Measurements from ENCODE around the gene MTR. TPM values are rescaled to one million over a fixed set of nuclear protein-coding genes. Genes with fewer than 3 reads are reported as not detected.

The MTR gene
- total and polyA plus RNA-seq, 4 donors = 2.5 to 19.0 (median 8.6) TPM

- no peak for TF ChIP-seq REST (IDR thresholded peaks at IDR 0.05)
- no peak for TF ChIP-seq TAF1 (conservative IDR thresholded peaks at IDR 0.05)
- no peak for TF ChIP-seq FOXA2 (IDR thresholded peaks at IDR 0.05)
- TF ChIP-seq YY1 (IDR thresholded peaks at IDR 0.05) = no peak
- no peak for TF ChIP-seq HNF4A (conservative IDR thresholded peaks at IDR 0.05)
- no peak for TF ChIP-seq RXRA (IDR thresholded peaks at IDR 0.05)
- no peak for TF ChIP-seq FOXA1 (IDR thresholded peaks at IDR 0.05)
These were observed 7.2 kb downstream of the MTR start (continued) for GRCh38 chr1:236802264-236802663.

DNA sequence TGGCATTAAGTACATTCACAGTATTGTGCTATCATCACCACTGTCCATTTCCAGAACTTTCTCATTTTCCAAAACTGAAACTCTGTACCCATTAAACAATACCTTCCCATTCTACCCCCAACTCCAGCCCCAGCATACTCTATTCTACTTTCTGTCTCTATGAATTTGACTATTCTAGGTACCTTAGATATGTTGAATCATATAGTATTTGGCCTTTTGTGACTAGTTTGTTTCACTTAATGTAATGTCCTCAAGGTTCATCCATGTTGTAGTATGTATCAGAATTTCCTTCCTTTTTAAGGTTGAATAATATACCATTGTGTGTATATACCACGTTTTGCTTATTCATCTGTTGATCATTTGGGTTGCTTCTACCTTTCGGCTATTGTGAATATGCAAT, 11.5 kb downstream of the MTR start:
- no peaks in the 10 kb centered on the region for H3K27me3 ChIP-seq (ENCODE audit: control insufficient read depth in 4 of 4, insufficient read depth in 4 of 4, low read length in 3 of 4)
- no peak overlapping the region for H3K27ac ChIP-seq (ENCODE audit: low read depth in 1 of 2, low read length in 2 of 2)
- no peak overlapping the region for H3K4me3 ChIP-seq (ENCODE audit: low read depth in 1 of 3, low read length in 3 of 3)
- DNase-seq (ENCODE audit: low spot score) = no peak
- 96% methylated on average over 2 of the region's 2 CpGs for WGBS
- H3K9me3 ChIP-seq (ENCODE audit: control insufficient read depth in 4 of 4, low read length in 3 of 4) = no peaks in the 10 kb centered on the region
- H3K9ac ChIP-seq (ENCODE audit: low read depth in 1 of 2, low read length in 2 of 2) = no peak overlapping the region
- TF ChIP-seq ATF3 (IDR thresholded peaks at IDR 0.05) (no peak), EGR1 (IDR thresholded peaks at IDR 0.05; ENCODE audit: low read depth in 2 of 2) (no peak), GABPA (IDR thresholded peaks at IDR 0.05 in 1 of 2, conservative IDR thresholded peaks at IDR 0.05 in 1 of 2) (no peak), RXRA (IDR thresholded peaks at IDR 0.05) (no peak), SP1 (IDR thresholded peaks at IDR 0.05) (no peak)
- peaks cover 3 to 15% (median 14%) of the 10 kb centered on the region in 4 donors for H3K4me1 ChIP-seq (ENCODE audit: control insufficient read depth in 4 of 4, insufficient read depth in 4 of 4, low read length in 3 of 4)
- H3K36me3 ChIP-seq (ENCODE audit: control insufficient read depth in 4 of 4, insufficient read depth in 3 of 4, low read depth in 1 of 4, low read length in 3 of 4) = peaks cover 0 to 17% (median 11%) of the 10 kb centered on the region in 4 donors

GRCh38 chr1:236808005-236808404, 12.9 kb downstream of the MTR start:
- no peak for DNase-seq (ENCODE audit: low spot score)
- WGBS = 78% methylated on average over 2 of the region's 2 CpGs
- Histone ChIP-seq H3K27me3 (ENCODE audit: control insufficient read depth in 4 of 4, insufficient read depth in 4 of 4, low read length in 3 of 4) (no peaks in the 10 kb centered on the region), H3K36me3 (ENCODE audit: control insufficient read depth in 4 of 4, insufficient read depth in 3 of 4, low read depth in 1 of 4, low read length in 3 of 4) (peaks cover 2 to 25% (median 21%) of the 10 kb centered on the region in 4 donors), H3K4me1 (ENCODE audit: control insufficient read depth in 4 of 4, insufficient read depth in 4 of 4, low read length in 3 of 4) (peaks cover 3 to 15% (median 14%) of the 10 kb centered on the region in 4 donors), H3K9me3 (ENCODE audit: control insufficient read depth in 4 of 4, low read length in 3 of 4) (no peaks in the 10 kb centered on the region), H3K27ac (ENCODE audit: low read depth in 1 of 2, low read length in 2 of 2) (no peak overlapping the region), H3K9ac (ENCODE audit: low read depth in 1 of 2, low read length in 2 of 2) (no peak overlapping the region), H3K4me3 (ENCODE audit: low read depth in 1 of 3, low read length in 3 of 3) (no peak overlapping the region)
- TF ChIP-seq NR2F2 (IDR thresholded peaks at IDR 0.05) = no peak
- TF ChIP-seq HNF4G (IDR thresholded peaks at IDR 0.05) = peak; percentile 41
- TF ChIP-seq REST (IDR thresholded peaks at IDR 0.05) = no peak
- TF ChIP-seq JUND (IDR thresholded peaks at IDR 0.05) = no peak
- peak in 1 of 2 donors; percentile 15 for TF ChIP-seq RXRA (IDR thresholded peaks at IDR 0.05)
- no peak for TF ChIP-seq TAF1 (conservative IDR thresholded peaks at IDR 0.05)
- TF ChIP-seq YY1 (IDR thresholded peaks at IDR 0.05) = no peak
- TF ChIP-seq FOXA1 (IDR thresholded peaks at IDR 0.05) = no peak
- TF ChIP-seq GABPA (IDR thresholded peaks at IDR 0.05 in 1 of 2, conservative IDR thresholded peaks at IDR 0.05 in 1 of 2) = no peak
- TF ChIP-seq FOXA2 (IDR thresholded peaks at IDR 0.05) = no peak
- TF ChIP-seq, protein P1, sequence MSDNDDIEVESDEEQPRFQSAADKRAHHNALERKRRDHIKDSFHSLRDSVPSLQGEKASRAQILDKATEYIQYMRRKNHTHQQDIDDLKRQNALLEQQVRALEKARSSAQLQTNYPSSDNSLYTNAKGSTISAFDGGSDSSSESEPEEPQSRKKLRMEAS (IDR thresholded peaks at IDR 0.05) = no peak
- TF ChIP-seq, protein P2, sequence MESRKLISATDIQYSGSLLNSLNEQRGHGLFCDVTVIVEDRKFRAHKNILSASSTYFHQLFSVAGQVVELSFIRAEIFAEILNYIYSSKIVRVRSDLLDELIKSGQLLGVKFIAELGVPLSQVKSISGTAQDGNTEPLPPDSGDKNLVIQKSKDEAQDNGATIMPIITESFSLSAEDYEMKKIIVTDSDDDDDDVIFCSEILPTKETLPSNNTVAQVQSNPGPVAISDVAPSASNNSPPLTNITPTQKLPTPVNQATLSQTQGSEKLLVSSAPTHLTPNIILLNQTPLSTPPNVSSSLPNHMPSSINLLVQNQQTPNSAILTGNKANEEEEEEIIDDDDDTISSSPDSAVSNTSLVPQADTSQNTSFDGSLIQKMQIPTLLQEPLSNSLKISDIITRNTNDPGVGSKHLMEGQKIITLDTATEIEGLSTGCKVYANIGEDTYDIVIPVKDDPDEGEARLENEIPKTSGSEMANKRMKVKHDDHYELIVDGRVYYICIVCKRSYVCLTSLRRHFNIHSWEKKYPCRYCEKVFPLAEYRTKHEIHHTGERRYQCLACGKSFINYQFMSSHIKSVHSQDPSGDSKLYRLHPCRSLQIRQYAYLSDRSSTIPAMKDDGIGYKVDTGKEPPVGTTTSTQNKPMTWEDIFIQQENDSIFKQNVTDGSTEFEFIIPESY (IDR thresholded peaks at IDR 0.05) = no peak
- no peak for TF ChIP-seq RAD21 (IDR thresholded peaks at IDR 0.05)
- TF ChIP-seq, protein P3, sequence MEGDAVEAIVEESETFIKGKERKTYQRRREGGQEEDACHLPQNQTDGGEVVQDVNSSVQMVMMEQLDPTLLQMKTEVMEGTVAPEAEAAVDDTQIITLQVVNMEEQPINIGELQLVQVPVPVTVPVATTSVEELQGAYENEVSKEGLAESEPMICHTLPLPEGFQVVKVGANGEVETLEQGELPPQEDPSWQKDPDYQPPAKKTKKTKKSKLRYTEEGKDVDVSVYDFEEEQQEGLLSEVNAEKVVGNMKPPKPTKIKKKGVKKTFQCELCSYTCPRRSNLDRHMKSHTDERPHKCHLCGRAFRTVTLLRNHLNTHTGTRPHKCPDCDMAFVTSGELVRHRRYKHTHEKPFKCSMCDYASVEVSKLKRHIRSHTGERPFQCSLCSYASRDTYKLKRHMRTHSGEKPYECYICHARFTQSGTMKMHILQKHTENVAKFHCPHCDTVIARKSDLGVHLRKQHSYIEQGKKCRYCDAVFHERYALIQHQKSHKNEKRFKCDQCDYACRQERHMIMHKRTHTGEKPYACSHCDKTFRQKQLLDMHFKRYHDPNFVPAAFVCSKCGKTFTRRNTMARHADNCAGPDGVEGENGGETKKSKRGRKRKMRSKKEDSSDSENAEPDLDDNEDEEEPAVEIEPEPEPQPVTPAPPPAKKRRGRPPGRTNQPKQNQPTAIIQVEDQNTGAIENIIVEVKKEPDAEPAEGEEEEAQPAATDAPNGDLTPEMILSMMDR (IDR thresholded peaks at IDR 0.05; ENCODE audit: low read depth, low read length, missing input control) = no peak
- TF ChIP-seq HNF4A (conservative IDR thresholded peaks at IDR 0.05) = peak in 1 of 2 donors; percentile 47
- TF ChIP-seq ATF3 (IDR thresholded peaks at IDR 0.05) = no peak
- no peak for TF ChIP-seq EGR1 (IDR thresholded peaks at IDR 0.05; ENCODE audit: low read depth in 2 of 2)
- TF ChIP-seq SP1 (IDR thresholded peaks at IDR 0.05) = peak; percentile 52
